OCI-LY3 (cell line): ENCODE results near the gene NCBP1.

ENCODE experiments used
- H2AFZ ChIP-seq: fragments of 200-600, 300-600 bp; shearing (Covaris generic); 2 replicates; pipeline ENCODE4 v1.6.0; 2014; ENCODE audit warnings: antibody characterized with exemption, low read depth, low read length
- H3K27ac ChIP-seq: fragments of 200-600, 300-600 bp; sonication (generic); 2 replicates; pipeline ENCODE4 v1.5.1; 2014; ENCODE audit warnings: mild to moderate bottlenecking, low read length, moderate library complexity, mixed read lengths
- H3K27me3 ChIP-seq: fragments of 200-600, 300-600 bp; sonication (generic); 2 replicates; pipeline ENCODE4 v1.6.1; 2014; ENCODE audit warnings: low read depth, low read length, mixed read lengths
- H3K36me3 ChIP-seq: fragments of 200-600, 300-600 bp; sonication (generic); replicated peaks from 2 replicates; pipeline ENCODE3; 2014; ENCODE audit warnings: low read depth, low read length, mixed read lengths
- H3K4me1 ChIP-seq: fragments of 300-600, 200-600 bp; sonication (generic); 2 replicates; pipeline ENCODE4 v1.6.1; 2014; ENCODE audit warnings: low read length, mixed read lengths
- H3K4me2 ChIP-seq: fragments of 200-600, 300-600 bp; sonication (generic); 2 replicates; pipeline ENCODE4 v1.6.1; 2014; ENCODE audit warnings: low read length, mixed read lengths
- H3K4me3 ChIP-seq: fragments of 300-600, 200-600 bp; sonication (generic); 2 replicates; pipeline ENCODE4 v1.5.1; 2014; ENCODE audit warnings: antibody characterized with exemption, mild to moderate bottlenecking, low read length, moderate library complexity
- H3K79me2 ChIP-seq: fragments of 300-600, 200-600 bp; shearing (Covaris generic); 2 replicates; pipeline ENCODE4 v1.6.1; 2014; ENCODE audit warnings: mild to moderate bottlenecking, low read length, mixed read lengths
- H3K9ac ChIP-seq: fragments of 300-600, 200-600 bp; shearing (Covaris generic); 2 replicates; pipeline ENCODE4 v1.6.0; 2014; ENCODE audit warnings: mild to moderate bottlenecking, low read length, moderate library complexity
- H3K9me3 ChIP-seq: fragments of 200-600, 300-600 bp; shearing (Covaris generic); 2 replicates; pipeline ENCODE4 v1.6.1; 2014; ENCODE audit warnings: low read length, mixed read lengths; ENCODE audit not compliant: insufficient read depth
- H4K20me1 ChIP-seq: fragments of 200-600, 300-600 bp; sonication (generic); 2 replicates; pipeline ENCODE4 v1.6.1; 2016; ENCODE audit warnings: low read length, mixed read lengths; ENCODE audit not compliant: insufficient read depth
- EZH2phosphoT487 ChIP-seq: fragments of 200-600 bp; shearing (Covaris generic); IDR thresholded peaks from 2 replicates; pipeline ENCODE4 v1.6.1; 2018; ENCODE audit warnings: antibody characterized with exemption, mixed run types, low read depth
- TF ChIP-seq, protein P1 (sequence below): fragments of 200-600, 300-600 bp; sonication (generic); IDR thresholded peaks from 2 replicates; pipeline ENCODE4 v1.5.1; 2014; ENCODE audit warnings: antibody characterized with exemption, low read length, low read depth

Gene NCBP1

DNA sequence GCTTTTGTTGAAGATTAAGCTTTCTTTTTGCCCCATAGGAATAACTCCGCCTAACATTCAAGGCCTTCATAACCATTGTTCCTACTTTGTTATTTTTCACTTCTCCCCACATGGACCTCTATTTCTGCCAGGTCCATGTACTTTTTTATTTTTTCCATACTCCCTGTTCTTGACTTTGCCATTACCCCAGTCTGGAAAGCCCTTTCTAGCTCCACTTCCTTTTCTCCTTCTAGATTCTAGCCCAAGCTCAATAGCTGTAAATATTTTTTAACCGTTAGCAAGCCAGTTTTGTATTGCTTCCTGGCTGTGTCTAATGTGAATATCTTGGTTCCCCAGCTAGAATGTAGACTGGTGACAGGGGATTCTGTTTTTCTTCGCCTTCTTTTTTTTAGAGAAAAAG, 26.1 kb downstream of the NCBP1 start:
- Histone ChIP-seq H3K27me3 (no peaks in the 10 kb centered on the region), H3K79me2 (no peaks in the 10 kb centered on the region), H3K4me1 (no peaks in the 10 kb centered on the region), H3K4me3 (no peak overlapping the region), H3K4me2 (no peak overlapping the region), H3K27ac (no peak overlapping the region), H3K9ac (no peak overlapping the region), H3K9me3 (no peaks in the 10 kb centered on the region), H4K20me1 (no peaks in the 10 kb centered on the region), H2AFZ (no peak overlapping the region), H3K36me3 (peaks cover 76% of the 10 kb centered on the region)
- TF ChIP-seq, protein P1, sequence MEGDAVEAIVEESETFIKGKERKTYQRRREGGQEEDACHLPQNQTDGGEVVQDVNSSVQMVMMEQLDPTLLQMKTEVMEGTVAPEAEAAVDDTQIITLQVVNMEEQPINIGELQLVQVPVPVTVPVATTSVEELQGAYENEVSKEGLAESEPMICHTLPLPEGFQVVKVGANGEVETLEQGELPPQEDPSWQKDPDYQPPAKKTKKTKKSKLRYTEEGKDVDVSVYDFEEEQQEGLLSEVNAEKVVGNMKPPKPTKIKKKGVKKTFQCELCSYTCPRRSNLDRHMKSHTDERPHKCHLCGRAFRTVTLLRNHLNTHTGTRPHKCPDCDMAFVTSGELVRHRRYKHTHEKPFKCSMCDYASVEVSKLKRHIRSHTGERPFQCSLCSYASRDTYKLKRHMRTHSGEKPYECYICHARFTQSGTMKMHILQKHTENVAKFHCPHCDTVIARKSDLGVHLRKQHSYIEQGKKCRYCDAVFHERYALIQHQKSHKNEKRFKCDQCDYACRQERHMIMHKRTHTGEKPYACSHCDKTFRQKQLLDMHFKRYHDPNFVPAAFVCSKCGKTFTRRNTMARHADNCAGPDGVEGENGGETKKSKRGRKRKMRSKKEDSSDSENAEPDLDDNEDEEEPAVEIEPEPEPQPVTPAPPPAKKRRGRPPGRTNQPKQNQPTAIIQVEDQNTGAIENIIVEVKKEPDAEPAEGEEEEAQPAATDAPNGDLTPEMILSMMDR: no peak
- TF ChIP-seq EZH2phosphoT487: no peak

DNA sequence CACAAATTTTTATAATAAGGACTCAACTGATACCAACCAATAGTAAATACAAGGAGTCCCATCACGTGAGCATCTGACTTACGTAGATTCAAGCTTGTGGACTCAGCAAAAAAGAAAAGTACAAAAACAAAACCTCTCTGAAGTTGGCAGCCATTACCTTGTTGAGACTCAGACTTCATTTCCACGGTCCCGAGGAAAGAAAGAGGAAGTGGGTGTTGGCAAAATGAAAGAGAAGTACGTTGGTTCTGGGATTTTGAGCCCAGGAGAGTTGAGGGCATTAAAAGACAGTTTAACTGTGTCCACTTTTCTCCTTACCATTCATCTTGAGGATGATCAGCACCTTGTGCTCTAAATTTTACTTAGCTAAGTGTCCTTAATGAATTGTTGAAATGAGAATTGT, 26.7 kb downstream of the NCBP1 start:
- no peak overlapping the region for H3K4me3 ChIP-seq
- H3K27ac ChIP-seq: no peak overlapping the region
- H3K79me2 ChIP-seq: no peaks in the 10 kb centered on the region
- no peak overlapping the region for H2AFZ ChIP-seq
- no peak overlapping the region for H3K4me2 ChIP-seq
- H3K9me3 ChIP-seq: no peaks in the 10 kb centered on the region
- TF ChIP-seq, protein P1: no peak
- TF ChIP-seq EZH2phosphoT487: no peak
- no peak overlapping the region for H3K9ac ChIP-seq
- no peaks in the 10 kb centered on the region for H4K20me1 ChIP-seq
- no peaks in the 10 kb centered on the region for H3K27me3 ChIP-seq
- no peaks in the 10 kb centered on the region for H3K4me1 ChIP-seq
- peaks cover 76% of the 10 kb centered on the region for H3K36me3 ChIP-seq

DNA sequence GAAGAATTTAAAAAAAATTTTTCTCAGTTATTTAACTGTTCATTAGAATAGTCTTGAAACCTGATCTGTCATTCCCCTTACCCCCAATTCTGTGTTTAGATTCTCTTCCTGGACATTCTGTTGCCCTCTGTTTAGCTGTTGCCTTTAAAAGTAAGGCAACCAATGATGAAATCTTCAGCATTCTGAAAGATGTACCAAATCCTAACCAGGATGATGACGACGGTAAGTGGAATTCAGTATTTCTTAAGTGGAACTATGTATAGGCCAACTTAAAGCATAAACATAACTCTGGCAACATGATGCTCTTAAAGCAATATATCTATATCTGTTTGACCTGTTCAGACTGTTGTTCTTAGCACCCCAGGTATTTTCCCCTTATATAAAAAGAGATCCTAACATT, 27.2 kb downstream of the NCBP1 start:
- Histone ChIP-seq H3K27me3 (no peaks in the 10 kb centered on the region), H3K79me2 (no peaks in the 10 kb centered on the region), H3K4me3 (no peak overlapping the region), H3K27ac (no peak overlapping the region), H4K20me1 (no peaks in the 10 kb centered on the region), H2AFZ (no peak overlapping the region), H3K4me2 (no peak overlapping the region), H3K9ac (no peak overlapping the region), H3K9me3 (no peaks in the 10 kb centered on the region), H3K4me1 (no peaks in the 10 kb centered on the region), H3K36me3 (peaks cover 73% of the 10 kb centered on the region)
- no peak for TF ChIP-seq EZH2phosphoT487
- TF ChIP-seq, protein P1: no peak

DNA sequence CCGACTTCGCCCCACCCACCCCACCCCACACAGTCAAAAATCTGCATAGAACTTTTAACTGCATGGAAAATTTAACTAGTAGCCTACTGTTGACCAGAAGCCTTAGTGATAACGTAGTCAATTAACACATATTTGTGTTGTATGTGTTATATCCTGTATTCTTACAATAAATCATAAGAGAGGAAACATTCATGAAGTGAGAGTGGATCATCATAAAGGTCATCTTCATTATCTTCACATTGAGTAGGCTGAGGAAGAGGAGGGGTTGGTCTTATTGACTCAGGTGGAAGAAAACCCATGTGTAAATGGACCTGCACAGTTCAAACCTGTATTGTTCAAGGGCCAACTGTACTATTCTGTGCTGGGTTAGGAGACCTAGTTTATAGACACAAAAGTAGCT, 32.1 kb downstream of the NCBP1 start:
- H3K27ac ChIP-seq: no peak overlapping the region
- H3K27me3 ChIP-seq: no peaks in the 10 kb centered on the region
- H3K36me3 ChIP-seq: peaks cover 77% of the 10 kb centered on the region
- H3K4me1 ChIP-seq: no peaks in the 10 kb centered on the region
- H2AFZ ChIP-seq: no peak overlapping the region
- TF ChIP-seq EZH2phosphoT487: no peak
- TF ChIP-seq, protein P1: no peak
- H3K9ac ChIP-seq: no peak overlapping the region
- H4K20me1 ChIP-seq: no peaks in the 10 kb centered on the region
- H3K4me3 ChIP-seq: no peak overlapping the region
- H3K79me2 ChIP-seq: no peaks in the 10 kb centered on the region
- no peaks in the 10 kb centered on the region for H3K9me3 ChIP-seq
- H3K4me2 ChIP-seq: no peak overlapping the region
